ENCODE measurements around the gene SAA2.

SAA2 gene

GRCh38 chr11:18236664-18237356 is 11.7 kb downstream of the SAA2 start, which contains the start of gene SAA4:
Gene SAA4, minus strand, starts transcription at chr11:18236802. Its CDS starts 876 bp downstream, at chr11:18235926.
- in situ Hi-C loops (cut with MboI; ENCODE audit: low sequenced_read_pairs) = no loop called here
- H3K36me3 ChIP-seq (replicated peaks) = no peaks in the 10 kb centered on the region

GRCh38 chr11:18235394-18236334 is 12.8 kb downstream of the SAA2 start:
- H3K36me3 ChIP-seq (replicated peaks) = no peaks in the 10 kb centered on the region
- peaks cover 13% of the 10 kb centered on the region for H3K27me3 ChIP-seq (ENCODE audit: low read depth)
- no peaks in the 10 kb centered on the region for H3K9me3 ChIP-seq
- no peaks in the 10 kb centered on the region for H3K4me1 ChIP-seq
- in situ Hi-C loops (cut with MboI; ENCODE audit: low sequenced_read_pairs) = no loop called here
- DNase-seq (ENCODE audit: low spot score in 2 of 2) = no peak
- H3K4me3 ChIP-seq = no peak overlapping the region

More at GRCh38 chr11:18236664-18237356, 11.7 kb downstream of the SAA2 start, which contains the start of gene SAA4:
- Histone ChIP-seq H3K4me1 (no peaks in the 10 kb centered on the region), H3K4me3 (no peak within 1 kb of the TSS), H3K9me3 (no peaks in the 10 kb centered on the region), H3K27me3 (ENCODE audit: low read depth) (peaks cover 19% of the 10 kb centered on the region)
- no peak for DNase-seq (ENCODE audit: low spot score in 2 of 2)

GRCh38 chr11:18233912-18234311 is 14.6 kb downstream of the SAA2 start:
- H3K4me3 ChIP-seq = no peak overlapping the region
- H3K4me1 ChIP-seq = no peaks in the 10 kb centered on the region
- in situ Hi-C loops (cut with MboI; ENCODE audit: low sequenced_read_pairs) = no loop called here
- no peaks in the 10 kb centered on the region for H3K9me3 ChIP-seq
- no peaks in the 10 kb centered on the region for H3K36me3 ChIP-seq (replicated peaks)
- DNase-seq (ENCODE audit: low spot score in 2 of 2) = no peak
- H3K27me3 ChIP-seq (ENCODE audit: low read depth) = peaks cover 9% of the 10 kb centered on the region

GRCh38 chr11:18230859-18231258 is 17.6 kb downstream of the SAA2 start:
- in situ Hi-C loops (cut with MboI; ENCODE audit: low sequenced_read_pairs) = no loop called here
- Histone ChIP-seq H3K9me3 (no peaks in the 10 kb centered on the region), H3K4me3 (no peak overlapping the region), H3K4me1 (no peaks in the 10 kb centered on the region), H3K27me3 (ENCODE audit: low read depth) (peaks cover 3% of the 10 kb centered on the region; the same call in 1 of the 2 replicates), H3K36me3 (replicated peaks) (no peaks in the 10 kb centered on the region)
- no peak for DNase-seq (ENCODE audit: low spot score in 2 of 2)

GRCh38 chr11:18229501-18229900 is 19.0 kb downstream of the SAA2 start:
- no peaks in the 10 kb centered on the region for H3K36me3 ChIP-seq (replicated peaks)
- no peak overlapping the region for H3K4me3 ChIP-seq
- H3K4me1 ChIP-seq = no peaks in the 10 kb centered on the region
- 0 out of 2 replicates have a peak, but pooled peaks cover 1% of the 10 kb centered on the region for H3K27me3 ChIP-seq (ENCODE audit: low read depth)
- in situ Hi-C loops (cut with MboI; ENCODE audit: low sequenced_read_pairs) = no loop called here
- DNase-seq (ENCODE audit: low spot score in 2 of 2) = no peak
- no peaks in the 10 kb centered on the region for H3K9me3 ChIP-seq

- Histone ChIP-seq H3K4me3 (no peak overlapping the region), H3K9me3 (no peaks in the 10 kb centered on the region), H3K27me3 (ENCODE audit: low read depth) (no peaks in the 10 kb centered on the region), H3K36me3 (replicated peaks) (no peaks in the 10 kb centered on the region), H3K4me1 (no peaks in the 10 kb centered on the region)
- no peak for DNase-seq (ENCODE audit: low spot score in 2 of 2)
- in situ Hi-C loops (cut with MboI; ENCODE audit: low sequenced_read_pairs) = no loop called here
Measured at GRCh38 chr11:18225913-18226312, 22.6 kb downstream of the SAA2 start.

- Histone ChIP-seq H3K4me3 (no peak overlapping the region), H3K4me1 (no peaks in the 10 kb centered on the region), H3K27me3 (ENCODE audit: low read depth) (no peaks in the 10 kb centered on the region; the same call in 1 of the 2 replicates), H3K9me3 (no peaks in the 10 kb centered on the region), H3K36me3 (replicated peaks) (no peaks in the 10 kb centered on the region)
- no peak for DNase-seq (ENCODE audit: low spot score in 2 of 2)
- in situ Hi-C loops (cut with MboI; ENCODE audit: low sequenced_read_pairs) = no loop called here
Measured at GRCh38 chr11:18223591-18224387, 24.7 kb downstream of the SAA2 start.

- no peak for DNase-seq (ENCODE audit: low spot score in 2 of 2)
Measured at GRCh38 chr11:18222814-18223421, 25.6 kb downstream of the SAA2 start.

GRCh38 chr11:18221274-18221876 is 27.1 kb downstream of the SAA2 start:
- H3K36me3 ChIP-seq (replicated peaks) = no peaks in the 10 kb centered on the region
- DNase-seq (ENCODE audit: low spot score in 2 of 2) = no peak
- no peaks in the 10 kb centered on the region for H3K9me3 ChIP-seq
- no peak overlapping the region for H3K4me3 ChIP-seq
- H3K4me1 ChIP-seq = no peaks in the 10 kb centered on the region
- H3K27me3 ChIP-seq (ENCODE audit: low read depth) = peaks cover 3% of the 10 kb centered on the region
- in situ Hi-C loops (cut with MboI; ENCODE audit: low sequenced_read_pairs) = no loop called here

More at GRCh38 chr11:18222814-18223421, 25.6 kb downstream of the SAA2 start:
- Histone ChIP-seq H3K36me3 (replicated peaks) (no peaks in the 10 kb centered on the region), H3K27me3 (ENCODE audit: low read depth) (peaks cover 3% of the 10 kb centered on the region), H3K4me3 (no peak overlapping the region), H3K4me1 (no peaks in the 10 kb centered on the region), H3K9me3 (no peaks in the 10 kb centered on the region)
- in situ Hi-C loops (cut with MboI; ENCODE audit: low sequenced_read_pairs) = no loop called here

- no peaks in the 10 kb centered on the region for H3K4me1 ChIP-seq
- H3K9me3 ChIP-seq = no peaks in the 10 kb centered on the region
- no peak overlapping the region for H3K4me3 ChIP-seq
- DNase-seq (ENCODE audit: low spot score in 2 of 2) = no peak
- H3K36me3 ChIP-seq (replicated peaks) = no peaks in the 10 kb centered on the region
- in situ Hi-C loops (cut with MboI; ENCODE audit: low sequenced_read_pairs) = no loop called here
- H3K27me3 ChIP-seq (ENCODE audit: low read depth) = 0 out of 2 replicates have a peak, but pooled peaks cover 4% of the 10 kb centered on the region
Measured at GRCh38 chr11:18209058-18209457, 39.4 kb downstream of the SAA2 start.

- no peak for DNase-seq (ENCODE audit: low spot score in 2 of 2)
- Histone ChIP-seq H3K36me3 (replicated peaks) (no peaks in the 10 kb centered on the region), H3K27me3 (ENCODE audit: low read depth) (0 out of 2 replicates have a peak, but pooled peaks cover 4% of the 10 kb centered on the region), H3K9me3 (no peaks in the 10 kb centered on the region), H3K4me1 (no peaks in the 10 kb centered on the region), H3K4me3 (no peak overlapping the region)
- in situ Hi-C loops (cut with MboI; ENCODE audit: low sequenced_read_pairs) = no loop called here
Measured at GRCh38 chr11:18204771-18205170, 43.7 kb downstream of the SAA2 start.

GRCh38 chr11:18204220-18204619 is 44.2 kb downstream of the SAA2 start:
- H3K27me3 ChIP-seq (ENCODE audit: low read depth) = 0 out of 2 replicates have a peak, but pooled peaks cover 4% of the 10 kb centered on the region
- DNase-seq (ENCODE audit: low spot score in 2 of 2) = no peak
- no peaks in the 10 kb centered on the region for H3K4me1 ChIP-seq
- H3K4me3 ChIP-seq = no peak overlapping the region
- no peaks in the 10 kb centered on the region for H3K9me3 ChIP-seq
- no peaks in the 10 kb centered on the region for H3K36me3 ChIP-seq (replicated peaks)
- in situ Hi-C loops (cut with MboI; ENCODE audit: low sequenced_read_pairs) = no loop called here

- H3K9me3 ChIP-seq = no peaks in the 10 kb centered on the region
- no peaks in the 10 kb centered on the region for H3K36me3 ChIP-seq (replicated peaks)
- 0 out of 2 replicates have a peak, but pooled peaks cover 4% of the 10 kb centered on the region for H3K27me3 ChIP-seq (ENCODE audit: low read depth)
- in situ Hi-C loops (cut with MboI; ENCODE audit: low sequenced_read_pairs) = no loop called here
- H3K4me3 ChIP-seq = no peak overlapping the region
- DNase-seq (ENCODE audit: low spot score in 2 of 2) = peak; percentile 23 to 37
- H3K4me1 ChIP-seq = no peaks in the 10 kb centered on the region
Measured at GRCh38 chr11:18203723-18204122, 44.7 kb downstream of the SAA2 start.

Data from HAP-1 (cell line).